Neural crest cell (in vitro differentiated cells): ENCODE measurements around the gene CKAP2. TPM values are rescaled to one million over a fixed set of nuclear protein-coding genes. Genes with fewer than 3 reads are reported as not detected.

ENCODE experiments used
- DNase-seq: peaks from one replicate; pipeline ENCODE4 v3.0.0; 2021; ENCODE audit warnings: low read depth, mixed read lengths, low spot score
- H3K27ac Mint-ChIP-seq: one replicate; pipeline ENCODE4 v1.8.0; 2021; ENCODE audit warnings: mild to moderate bottlenecking, mixed read lengths; ENCODE audit not compliant: unreplicated experiment
- H3K27me3 Mint-ChIP-seq: 2 replicates; pipeline ENCODE4 v1.8.0; 2021; ENCODE audit warnings: low read depth, mild to moderate bottlenecking, mixed read lengths
- H3K36me3 Mint-ChIP-seq: 2 replicates; pipeline ENCODE4 v1.8.0; 2021; ENCODE audit warnings: low read depth, mild to moderate bottlenecking, mixed read lengths
- H3K4me1 Mint-ChIP-seq: 2 replicates; pipeline ENCODE4 v1.8.0; 2021; ENCODE audit warnings: mixed read lengths
- H3K4me3 Mint-ChIP-seq: one replicate; pipeline ENCODE4 v1.8.0; 2021; ENCODE audit warnings: mild to moderate bottlenecking, mixed read lengths
- H3K9me3 Mint-ChIP-seq: 2 replicates; pipeline ENCODE4 v1.8.0; 2021; ENCODE audit warnings: mixed read lengths
- total RNA-seq: library from RNA; stranded (reverse); gene quantifications from 2 replicates; pipeline ENCODE4 v1.2.1, GENCODE V29; 2021
- TF ChIP-seq, protein P1 (sequence below): fragments of 200-600 bp; sonication (generic); conservative IDR thresholded peaks from 2 replicates; pipeline ENCODE4 v1.5.0; 2021; ENCODE audit warnings: antibody characterized with exemption, mild to moderate bottlenecking

Gene CKAP2
- total RNA-seq, 1 donor from 2014 or later: 119 TPM

DNA sequence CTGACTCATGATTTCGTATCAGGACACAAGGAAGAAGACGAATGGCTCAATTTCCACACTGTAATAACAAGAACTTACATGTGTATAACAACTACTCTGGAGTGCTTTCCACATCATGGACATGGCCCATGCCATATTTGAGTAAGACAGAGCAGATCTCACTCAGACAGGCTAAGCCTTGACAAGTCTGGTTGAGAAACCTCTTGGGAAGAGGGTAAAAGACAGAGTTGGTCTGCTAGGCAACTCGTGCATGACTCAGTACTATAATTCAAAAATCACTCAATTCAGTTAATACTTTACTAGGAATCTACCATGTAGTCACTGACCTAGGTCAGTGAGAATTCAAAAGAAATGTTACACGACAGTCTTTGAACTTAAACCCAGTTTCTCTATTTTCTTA, 43.6 kb upstream of the CKAP2 start:
- Mint-ChIP-seq H3K9me3 (no peaks in the 10 kb centered on the region), H3K4me1 (no peaks in the 10 kb centered on the region)
- TF ChIP-seq, protein P1, sequence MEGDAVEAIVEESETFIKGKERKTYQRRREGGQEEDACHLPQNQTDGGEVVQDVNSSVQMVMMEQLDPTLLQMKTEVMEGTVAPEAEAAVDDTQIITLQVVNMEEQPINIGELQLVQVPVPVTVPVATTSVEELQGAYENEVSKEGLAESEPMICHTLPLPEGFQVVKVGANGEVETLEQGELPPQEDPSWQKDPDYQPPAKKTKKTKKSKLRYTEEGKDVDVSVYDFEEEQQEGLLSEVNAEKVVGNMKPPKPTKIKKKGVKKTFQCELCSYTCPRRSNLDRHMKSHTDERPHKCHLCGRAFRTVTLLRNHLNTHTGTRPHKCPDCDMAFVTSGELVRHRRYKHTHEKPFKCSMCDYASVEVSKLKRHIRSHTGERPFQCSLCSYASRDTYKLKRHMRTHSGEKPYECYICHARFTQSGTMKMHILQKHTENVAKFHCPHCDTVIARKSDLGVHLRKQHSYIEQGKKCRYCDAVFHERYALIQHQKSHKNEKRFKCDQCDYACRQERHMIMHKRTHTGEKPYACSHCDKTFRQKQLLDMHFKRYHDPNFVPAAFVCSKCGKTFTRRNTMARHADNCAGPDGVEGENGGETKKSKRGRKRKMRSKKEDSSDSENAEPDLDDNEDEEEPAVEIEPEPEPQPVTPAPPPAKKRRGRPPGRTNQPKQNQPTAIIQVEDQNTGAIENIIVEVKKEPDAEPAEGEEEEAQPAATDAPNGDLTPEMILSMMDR: no peak

DNA sequence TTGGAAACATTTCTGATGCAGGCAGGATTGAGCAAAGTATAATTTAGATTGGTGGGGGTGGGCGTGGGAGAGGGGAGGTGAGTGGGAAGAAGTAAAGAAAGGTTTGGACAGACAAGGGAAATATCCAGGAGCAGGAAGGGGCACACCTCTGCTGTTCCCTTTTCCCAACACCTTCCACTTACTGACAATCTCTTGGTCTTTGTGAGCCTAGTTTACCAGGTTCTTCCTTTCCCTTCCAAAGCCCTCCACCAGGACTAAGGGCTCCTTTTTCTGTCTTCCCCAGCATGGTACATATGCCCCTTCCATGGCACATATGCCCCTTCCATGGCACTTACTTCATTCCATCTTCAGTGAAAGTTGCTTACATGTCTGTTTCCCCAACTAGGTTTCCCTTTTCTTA, 43.1 kb upstream of the CKAP2 start:
- H3K36me3 Mint-ChIP-seq: peaks cover 19% of the 10 kb centered on the region
- H3K27me3 Mint-ChIP-seq: peaks cover 6% of the 10 kb centered on the region
- TF ChIP-seq, protein P1: no peak
- DNase-seq: no peak
- no peaks in the 10 kb centered on the region for H3K9me3 Mint-ChIP-seq
- no peaks in the 10 kb centered on the region for H3K4me1 Mint-ChIP-seq
- no peak overlapping the region for H3K4me3 Mint-ChIP-seq
- H3K27ac Mint-ChIP-seq: no peak overlapping the region

More for the DNA sequence above, 43.6 kb upstream of the CKAP2 start:
- Mint-ChIP-seq H3K27ac (no peak overlapping the region), H3K36me3 (peaks cover 19% of the 10 kb centered on the region), H3K4me3 (no peak overlapping the region), H3K27me3 (peaks cover 11% of the 10 kb centered on the region)
- no peak for DNase-seq

DNA sequence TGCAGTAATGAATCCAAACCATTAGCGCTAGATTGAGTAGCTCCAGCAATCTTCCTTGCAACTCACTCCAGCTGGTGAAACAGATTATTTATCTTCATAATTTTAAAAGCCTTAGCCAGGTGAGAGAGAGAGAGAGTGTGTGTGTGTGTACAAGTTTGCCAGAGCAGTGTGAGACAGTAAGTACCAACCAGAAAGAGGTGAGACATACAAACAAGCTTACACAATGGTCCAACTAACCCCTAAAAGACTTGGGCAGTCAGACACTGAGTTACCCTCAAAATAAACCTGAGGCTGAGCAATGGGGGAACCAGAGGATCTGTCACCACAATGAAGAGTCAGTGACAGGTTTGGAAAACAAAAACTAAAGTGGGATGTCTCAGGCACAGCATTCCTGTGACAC, 41.2 kb upstream of the CKAP2 start:
- H3K27me3 Mint-ChIP-seq: no peaks in the 10 kb centered on the region
- no peaks in the 10 kb centered on the region for H3K4me1 Mint-ChIP-seq
- no peak for DNase-seq
- no peak overlapping the region for H3K4me3 Mint-ChIP-seq
- H3K27ac Mint-ChIP-seq: no peak overlapping the region
- TF ChIP-seq, protein P1: no peak
- H3K9me3 Mint-ChIP-seq: no peaks in the 10 kb centered on the region
- H3K36me3 Mint-ChIP-seq: peaks cover 17% of the 10 kb centered on the region

DNA sequence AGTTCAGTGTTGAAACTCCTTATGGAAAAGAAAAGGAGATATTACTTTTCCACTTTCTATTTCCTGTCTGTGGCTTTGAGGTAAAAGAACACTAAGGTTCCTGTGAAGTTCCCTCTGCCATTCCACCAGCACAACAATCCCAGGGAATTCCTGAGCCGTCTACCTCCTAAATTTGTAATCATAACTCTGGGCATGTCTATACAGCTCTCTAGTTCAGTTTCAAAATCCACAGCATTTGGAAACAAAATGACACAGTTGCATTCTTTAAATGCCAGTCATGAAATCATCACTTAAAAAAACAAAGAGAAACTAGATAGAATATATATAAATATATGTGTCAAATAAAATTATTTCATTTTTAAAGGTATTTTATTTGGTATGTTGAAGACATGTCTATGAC, 40.3 kb upstream of the CKAP2 start:
- Mint-ChIP-seq H3K27me3 (no peaks in the 10 kb centered on the region), H3K27ac (no peak overlapping the region), H3K4me3 (no peak overlapping the region), H3K36me3 (peaks cover 18% of the 10 kb centered on the region), H3K9me3 (no peaks in the 10 kb centered on the region), H3K4me1 (no peaks in the 10 kb centered on the region)
- no peak for DNase-seq
- TF ChIP-seq, protein P1: no peak

DNA sequence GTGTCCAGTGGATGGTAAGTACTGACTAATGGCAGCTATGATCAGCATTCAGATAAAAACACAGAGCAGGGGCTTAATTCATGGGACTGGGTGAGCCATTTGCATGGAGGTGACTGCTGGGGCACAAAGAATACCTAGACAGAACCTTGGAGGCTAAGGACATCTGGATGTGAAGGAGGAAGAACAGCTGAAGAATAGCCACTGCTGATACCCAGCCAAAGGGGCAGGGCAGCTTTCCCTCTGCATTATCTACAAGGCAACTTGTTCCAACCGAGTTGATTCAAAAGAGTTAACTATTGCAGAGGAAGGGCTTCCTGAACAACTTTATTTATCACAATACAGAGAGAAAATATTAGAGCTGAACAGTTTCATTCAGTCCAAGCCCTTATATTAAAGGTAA, 36.2 kb upstream of the CKAP2 start:
- TF ChIP-seq, protein P1: no peak
- H3K27ac Mint-ChIP-seq: no peak overlapping the region
- DNase-seq: no peak
- no peak overlapping the region for H3K4me3 Mint-ChIP-seq
- no peaks in the 10 kb centered on the region for H3K9me3 Mint-ChIP-seq
- H3K36me3 Mint-ChIP-seq: peaks cover 24% of the 10 kb centered on the region
- no peaks in the 10 kb centered on the region for H3K27me3 Mint-ChIP-seq
- no peaks in the 10 kb centered on the region for H3K4me1 Mint-ChIP-seq

DNA sequence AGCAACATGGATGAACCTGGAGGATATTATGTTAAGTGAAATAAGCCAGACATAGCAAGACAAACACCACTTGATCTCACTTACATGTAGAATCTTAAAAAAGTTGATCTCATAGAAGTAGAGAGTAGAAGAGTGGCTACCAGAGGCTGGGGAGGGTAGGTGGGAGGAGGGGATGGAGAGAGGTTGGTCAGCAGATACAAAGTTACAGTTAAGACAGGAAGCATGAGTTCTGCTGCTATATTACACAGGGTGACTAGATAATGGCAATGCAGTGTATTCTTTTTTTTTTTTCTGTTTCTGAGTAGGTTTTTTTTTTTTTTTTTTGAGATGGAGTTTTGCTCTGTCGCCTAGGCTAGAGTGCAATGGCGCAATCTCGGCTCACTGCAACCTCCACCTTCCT, 34.1 kb upstream of the CKAP2 start:
- H3K27me3 Mint-ChIP-seq: no peaks in the 10 kb centered on the region
- no peak overlapping the region for H3K4me3 Mint-ChIP-seq
- H3K36me3 Mint-ChIP-seq: peaks cover 28% of the 10 kb centered on the region
- H3K27ac Mint-ChIP-seq: no peak overlapping the region
- no peak for DNase-seq
- no peaks in the 10 kb centered on the region for H3K9me3 Mint-ChIP-seq
- H3K4me1 Mint-ChIP-seq: no peaks in the 10 kb centered on the region
- TF ChIP-seq, protein P1: no peak
